ENCODE results near the gene CFAP298.
A peak's percentile ranks its signal among the peaks of the same experiment; 100 is the strongest.
"Not testable (repeated sequence)": the region's sequence is repeated elsewhere in the genome, so short reads cannot be mapped to it uniquely, and the experiment has no call there.

Gene CFAP298

GRCh38 chr21:32565856-32566465 is 46.2 kb downstream of the CFAP298 start:
- no peak for DNase-seq

- no peak for DNase-seq
Measured at GRCh38 chr21:32562915-32563314, 49.3 kb downstream of the CFAP298 start.

GRCh38 chr21:32562426-32562825 is 49.8 kb downstream of the CFAP298 start:
- no peak for DNase-seq

GRCh38 chr21:32561476-32561875 is 50.7 kb downstream of the CFAP298 start:
- DNase-seq = not testable (repeated sequence)

GRCh38 chr21:32560896-32561295 is 51.3 kb downstream of the CFAP298 start:
- no peak for DNase-seq

GRCh38 chr21:32559006-32559610 is 53.1 kb downstream of the CFAP298 start:
- no peak for DNase-seq

GRCh38 chr21:32558106-32558505 is 54.1 kb downstream of the CFAP298 start:
- no peak for DNase-seq

- DNase-seq = no peak
Measured at GRCh38 chr21:32554832-32555638, 57.1 kb downstream of the CFAP298 start.

- DNase-seq = no peak
Measured at GRCh38 chr21:32549886-32550285, 62.3 kb downstream of the CFAP298 start.

- DNase-seq = peak in 1 of 2 experiments; percentile 7
Measured at GRCh38 chr21:32549440-32549839, 62.7 kb downstream of the CFAP298 start.
